Ascending aorta (tissue), 2 donors: ENCODE measurements around the gene DNAJC3. TPM values are rescaled to one million over a fixed set of nuclear protein-coding genes. Genes with fewer than 3 reads are reported as not detected.

ENCODE experiments used
- DNase-seq, 2 donors: peaks; one replicate each; pipeline ENCODE4 v3.0.0-alpha.2; 2019; ENCODE audit warnings: low spot score in 2 of 2
- H3K27ac ChIP-seq, 2 donors: fragments of 200-600 bp; sonication (generic); one replicate each; pipeline ENCODE4 v1.5.1; 2016 to 2017; ENCODE audit warnings: mild to moderate bottlenecking in 1 of 2
- H3K27me3 ChIP-seq: fragments of 200-600 bp; sonication (generic); one replicate; pipeline ENCODE4 v1.5.1; 2017
- H3K36me3 ChIP-seq, 2 donors: fragments of 200-600 bp; sonication (generic); one replicate each; pipeline ENCODE4 v1.5.1; 2016
- H3K4me1 ChIP-seq, 2 donors: fragments of 200-600 bp; sonication (generic); one replicate each; pipeline ENCODE4 v1.5.1; 2016 to 2017; ENCODE audit warnings: mild to moderate bottlenecking in 1 of 2
- H3K4me3 ChIP-seq, 2 donors: fragments of 200-600 bp; sonication (generic); one replicate each; pipeline ENCODE4 v1.5.1; 2016 to 2017; ENCODE audit warnings: mild to moderate bottlenecking in 1 of 2
- H3K9me3 ChIP-seq, 2 donors: fragments of 200-600 bp; sonication (generic); one replicate each; pipeline ENCODE4 v1.5.1; 2016
- intact Hi-C: fragments of 100-400 bp; cut with DNase I; formaldehyde crosslinking; loops from one replicate; pipeline ENCODE4 v1.15.1; 2023
- total RNA-seq: library from RNA; depleted of rRNA; stranded (reverse); fragments of >200 nt; gene quantifications from one replicate; pipeline ENCODE4 v1.1.0, GENCODE V29; 2016
- TF ChIP-seq, protein P1 (sequence below), 3 experiments: fragments of 200-600 bp in 2 of 3; fragments of 450-650 bp in 1 of 3; sonication (generic) in 2 of 3; IDR thresholded peaks; one replicate each; pipeline ENCODE4 v1.5.1; 2016 to 2019; ENCODE audit warnings: antibody characterized with exemption in 3 of 3, mild to moderate bottlenecking in 1 of 3, moderate library complexity in 1 of 3

DNAJC3 gene
- total RNA-seq, 1 donor from 2014 or later: 44.3 TPM

DNA sequence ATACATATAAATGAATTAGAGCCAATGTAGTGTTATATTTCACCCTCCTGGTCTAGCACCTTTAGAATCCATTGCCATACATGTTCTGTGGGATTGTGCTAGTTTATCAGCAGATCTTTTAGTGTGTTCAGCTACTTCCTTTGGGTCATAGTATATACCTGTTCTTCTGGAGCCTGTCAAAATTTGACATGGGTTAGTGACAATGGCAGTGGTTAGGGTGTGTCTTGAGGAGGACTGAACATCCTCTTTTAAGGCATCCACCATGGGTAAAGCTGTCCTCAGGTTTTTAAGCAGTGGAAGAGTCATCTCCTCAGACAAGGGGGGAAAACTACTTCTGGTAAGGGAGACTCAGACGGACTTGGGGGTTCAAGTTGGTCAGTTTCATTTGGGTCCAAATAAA, 29.4 kb downstream of the DNAJC3 start:
- TF ChIP-seq, protein P1, sequence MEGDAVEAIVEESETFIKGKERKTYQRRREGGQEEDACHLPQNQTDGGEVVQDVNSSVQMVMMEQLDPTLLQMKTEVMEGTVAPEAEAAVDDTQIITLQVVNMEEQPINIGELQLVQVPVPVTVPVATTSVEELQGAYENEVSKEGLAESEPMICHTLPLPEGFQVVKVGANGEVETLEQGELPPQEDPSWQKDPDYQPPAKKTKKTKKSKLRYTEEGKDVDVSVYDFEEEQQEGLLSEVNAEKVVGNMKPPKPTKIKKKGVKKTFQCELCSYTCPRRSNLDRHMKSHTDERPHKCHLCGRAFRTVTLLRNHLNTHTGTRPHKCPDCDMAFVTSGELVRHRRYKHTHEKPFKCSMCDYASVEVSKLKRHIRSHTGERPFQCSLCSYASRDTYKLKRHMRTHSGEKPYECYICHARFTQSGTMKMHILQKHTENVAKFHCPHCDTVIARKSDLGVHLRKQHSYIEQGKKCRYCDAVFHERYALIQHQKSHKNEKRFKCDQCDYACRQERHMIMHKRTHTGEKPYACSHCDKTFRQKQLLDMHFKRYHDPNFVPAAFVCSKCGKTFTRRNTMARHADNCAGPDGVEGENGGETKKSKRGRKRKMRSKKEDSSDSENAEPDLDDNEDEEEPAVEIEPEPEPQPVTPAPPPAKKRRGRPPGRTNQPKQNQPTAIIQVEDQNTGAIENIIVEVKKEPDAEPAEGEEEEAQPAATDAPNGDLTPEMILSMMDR (IDR thresholded peaks at IDR 0.05): no peak
- intact Hi-C loops: no loop called here

GRCh38 chr13:95707035-95707434, 30.1 kb downstream of the DNAJC3 start:
- H3K36me3 ChIP-seq: peaks cover 8 to 24% of the 10 kb centered on the region in 2 donors
- no peaks in the 10 kb centered on the region for H3K4me1 ChIP-seq
- H3K4me3 ChIP-seq: no peak overlapping the region
- intact Hi-C loops: no loop called here
- TF ChIP-seq, protein P1 (IDR thresholded peaks at IDR 0.05): no peak
- no peaks in the 10 kb centered on the region for H3K27me3 ChIP-seq
- no peaks in the 10 kb centered on the region for H3K9me3 ChIP-seq
- no peak for DNase-seq
- H3K27ac ChIP-seq: no peak overlapping the region

More for the DNA sequence above, 29.4 kb downstream of the DNAJC3 start:
- H3K9me3 ChIP-seq: no peaks in the 10 kb centered on the region
- H3K4me3 ChIP-seq: no peak overlapping the region
- no peaks in the 10 kb centered on the region for H3K27me3 ChIP-seq
- H3K27ac ChIP-seq: no peak overlapping the region
- no peak for DNase-seq
- no peaks in the 10 kb centered on the region for H3K4me1 ChIP-seq
- peaks cover 8 to 17% of the 10 kb centered on the region in 2 donors for H3K36me3 ChIP-seq

DNA sequence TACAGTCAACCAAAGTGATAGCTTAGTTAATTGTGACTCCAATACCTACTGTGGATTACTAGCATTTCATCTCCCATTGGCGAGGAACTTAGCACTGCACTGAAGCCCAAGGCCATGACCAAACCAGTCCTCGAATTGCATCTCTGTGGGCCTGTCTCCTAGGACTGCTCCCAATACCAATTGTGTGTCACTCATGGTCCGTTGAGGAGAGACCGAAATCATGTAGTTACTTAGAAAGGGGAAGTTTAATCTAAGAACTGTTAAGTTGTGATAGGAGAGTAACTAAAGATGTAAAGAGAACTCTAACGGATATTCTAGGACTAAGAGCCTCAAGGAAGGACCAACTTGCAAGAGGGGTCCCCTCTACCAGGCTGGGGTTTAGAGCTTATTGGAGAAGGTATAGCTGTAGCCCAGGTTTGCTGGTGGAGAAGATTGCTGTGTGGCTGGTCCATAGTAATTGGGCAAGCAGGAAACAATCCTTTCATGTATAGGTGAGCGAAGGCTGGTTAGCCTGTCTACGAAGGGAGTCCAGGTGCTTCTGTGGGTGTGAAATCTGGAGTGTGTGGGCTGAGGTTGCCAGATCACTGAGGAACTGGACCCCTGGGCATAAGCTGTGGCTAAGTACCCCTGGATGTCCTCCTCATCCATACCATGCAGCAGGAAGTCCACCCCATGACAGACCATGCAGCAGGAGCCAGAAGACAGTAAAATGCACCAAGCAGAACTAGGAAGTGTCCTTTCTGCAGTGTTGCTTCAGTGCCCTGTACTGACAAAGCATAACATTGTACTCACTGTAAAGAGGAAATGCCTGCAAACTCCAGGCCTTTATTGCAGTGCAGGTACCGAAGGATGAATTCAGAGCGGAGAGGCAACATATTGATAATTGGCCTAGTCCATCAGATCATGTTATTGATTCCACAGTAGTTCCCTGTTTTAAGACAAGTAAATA, 30.8 kb downstream of the DNAJC3 start:
- Histone ChIP-seq H3K27ac (no peak overlapping the region), H3K27me3 (no peaks in the 10 kb centered on the region), H3K36me3 (peaks cover 8 to 29% of the 10 kb centered on the region in 2 donors), H3K4me3 (no peak overlapping the region), H3K4me1 (no peaks in the 10 kb centered on the region), H3K9me3 (no peaks in the 10 kb centered on the region)
- intact Hi-C loops: no loop called here
- no peak for DNase-seq
- TF ChIP-seq, protein P1 (IDR thresholded peaks at IDR 0.05): no peak

DNA sequence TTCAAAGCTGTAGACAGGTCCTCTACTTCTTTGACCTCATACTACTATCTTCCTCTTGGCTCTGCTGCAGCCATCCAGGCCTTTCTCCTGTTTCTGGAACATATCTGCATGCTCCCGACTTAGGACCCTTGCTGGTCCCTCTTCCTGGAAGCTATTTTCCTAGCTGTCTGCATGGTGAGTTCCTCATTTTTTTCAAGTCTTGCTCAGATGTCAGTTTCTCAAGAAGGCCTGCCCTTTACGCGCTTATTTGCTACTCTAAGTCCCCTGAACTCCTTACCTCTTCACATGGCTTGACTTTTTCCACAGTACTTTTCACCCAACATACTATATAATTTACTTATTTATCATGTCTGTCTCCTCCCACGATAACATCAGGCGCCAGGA, 31.4 kb downstream of the DNAJC3 start:
- TF ChIP-seq, protein P1 (IDR thresholded peaks at IDR 0.05): no peak
- intact Hi-C loops: no loop called here

GRCh38 chr13:95708811-95709500, 32.0 kb downstream of the DNAJC3 start:
- TF ChIP-seq, protein P1 (IDR thresholded peaks at IDR 0.05): no peak
- no peak for DNase-seq
- Histone ChIP-seq H3K4me1 (no peaks in the 10 kb centered on the region), H3K36me3 (peaks cover 17 to 40% of the 10 kb centered on the region in 2 donors), H3K27me3 (no peaks in the 10 kb centered on the region), H3K4me3 (no peak overlapping the region), H3K27ac (no peak overlapping the region), H3K9me3 (no peaks in the 10 kb centered on the region)
- intact Hi-C loops: no loop called here

More for the DNA sequence above, 31.4 kb downstream of the DNAJC3 start:
- Histone ChIP-seq H3K9me3 (no peaks in the 10 kb centered on the region), H3K4me1 (no peaks in the 10 kb centered on the region), H3K27ac (no peak overlapping the region), H3K27me3 (no peaks in the 10 kb centered on the region), H3K36me3 (peaks cover 14 to 34% of the 10 kb centered on the region in 2 donors), H3K4me3 (no peak overlapping the region)
- no peak for DNase-seq
